Esophagus muscularis mucosa (tissue), 4 donors: ENCODE measurements around the gene FATE1.

Source experiments
- EP300 ChIP-seq: sonication (generic); formaldehyde crosslinking; IDR thresholded peaks from one replicate; pipeline ENCODE4 v1.6.1; 2017; ENCODE audit warnings: antibody characterized with exemption
- POLR2A ChIP-seq: fragments of 450-650 bp; IDR thresholded peaks from one replicate; pipeline ENCODE4 v1.6.1; 2017; ENCODE audit warnings: antibody characterized with exemption, moderate library complexity, mild to moderate bottlenecking, low read depth
- TF ChIP-seq, protein P1 (sequence below), 3 experiments: fragments of 200-600 bp in 2 of 3; fragments of 450-650 bp in 1 of 3; sonication (generic) in 2 of 3; IDR thresholded peaks; one replicate each; pipeline ENCODE4 v1.5.1; 2017 to 2019; ENCODE audit warnings: antibody characterized with exemption in 3 of 3, mild to moderate bottlenecking in 2 of 3, moderate library complexity in 1 of 3

GRCh38 chrX:151702741-151703340 lies 13.0 kb upstream of the FATE1 start:
- TF ChIP-seq, protein P1, sequence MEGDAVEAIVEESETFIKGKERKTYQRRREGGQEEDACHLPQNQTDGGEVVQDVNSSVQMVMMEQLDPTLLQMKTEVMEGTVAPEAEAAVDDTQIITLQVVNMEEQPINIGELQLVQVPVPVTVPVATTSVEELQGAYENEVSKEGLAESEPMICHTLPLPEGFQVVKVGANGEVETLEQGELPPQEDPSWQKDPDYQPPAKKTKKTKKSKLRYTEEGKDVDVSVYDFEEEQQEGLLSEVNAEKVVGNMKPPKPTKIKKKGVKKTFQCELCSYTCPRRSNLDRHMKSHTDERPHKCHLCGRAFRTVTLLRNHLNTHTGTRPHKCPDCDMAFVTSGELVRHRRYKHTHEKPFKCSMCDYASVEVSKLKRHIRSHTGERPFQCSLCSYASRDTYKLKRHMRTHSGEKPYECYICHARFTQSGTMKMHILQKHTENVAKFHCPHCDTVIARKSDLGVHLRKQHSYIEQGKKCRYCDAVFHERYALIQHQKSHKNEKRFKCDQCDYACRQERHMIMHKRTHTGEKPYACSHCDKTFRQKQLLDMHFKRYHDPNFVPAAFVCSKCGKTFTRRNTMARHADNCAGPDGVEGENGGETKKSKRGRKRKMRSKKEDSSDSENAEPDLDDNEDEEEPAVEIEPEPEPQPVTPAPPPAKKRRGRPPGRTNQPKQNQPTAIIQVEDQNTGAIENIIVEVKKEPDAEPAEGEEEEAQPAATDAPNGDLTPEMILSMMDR (IDR thresholded peaks at IDR 0.05), result no peak
- TF ChIP-seq EP300 (no peak), POLR2A (no peak)
